C4-2B (cell line): ENCODE data around the gene BANK1.

Experiments
- ZFX ChIP-seq: fragments of 450-650 bp; IDR thresholded peaks from 2 replicates; pipeline ENCODE4 v1.6.1; 2017
- TF ChIP-seq, protein P1 (sequence below): fragments of 450-650 bp; conservative IDR thresholded peaks from 2 replicates; pipeline ENCODE4 v1.5.1; 2017; ENCODE audit warnings: mild to moderate bottlenecking

DNA sequence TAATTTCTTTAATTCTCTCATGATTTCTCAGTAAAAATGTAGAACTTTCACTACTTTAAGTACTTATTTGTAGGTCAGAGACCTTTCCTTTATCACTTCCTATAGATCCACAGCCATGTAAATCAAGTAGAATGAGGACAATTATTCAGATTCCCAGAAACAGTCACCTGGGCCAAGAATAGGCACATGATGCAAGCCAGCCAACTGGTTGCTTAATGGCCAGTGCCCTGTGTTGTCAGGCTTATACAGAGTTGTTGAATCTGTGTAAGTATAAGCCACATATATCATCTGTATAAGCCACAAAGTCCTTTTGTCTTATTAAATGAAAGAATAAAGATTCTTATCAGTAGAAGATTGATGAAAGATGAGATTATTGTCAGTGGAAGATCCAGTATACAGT, 5.2 kb downstream of the BANK1 start:
- TF ChIP-seq, protein P1, sequence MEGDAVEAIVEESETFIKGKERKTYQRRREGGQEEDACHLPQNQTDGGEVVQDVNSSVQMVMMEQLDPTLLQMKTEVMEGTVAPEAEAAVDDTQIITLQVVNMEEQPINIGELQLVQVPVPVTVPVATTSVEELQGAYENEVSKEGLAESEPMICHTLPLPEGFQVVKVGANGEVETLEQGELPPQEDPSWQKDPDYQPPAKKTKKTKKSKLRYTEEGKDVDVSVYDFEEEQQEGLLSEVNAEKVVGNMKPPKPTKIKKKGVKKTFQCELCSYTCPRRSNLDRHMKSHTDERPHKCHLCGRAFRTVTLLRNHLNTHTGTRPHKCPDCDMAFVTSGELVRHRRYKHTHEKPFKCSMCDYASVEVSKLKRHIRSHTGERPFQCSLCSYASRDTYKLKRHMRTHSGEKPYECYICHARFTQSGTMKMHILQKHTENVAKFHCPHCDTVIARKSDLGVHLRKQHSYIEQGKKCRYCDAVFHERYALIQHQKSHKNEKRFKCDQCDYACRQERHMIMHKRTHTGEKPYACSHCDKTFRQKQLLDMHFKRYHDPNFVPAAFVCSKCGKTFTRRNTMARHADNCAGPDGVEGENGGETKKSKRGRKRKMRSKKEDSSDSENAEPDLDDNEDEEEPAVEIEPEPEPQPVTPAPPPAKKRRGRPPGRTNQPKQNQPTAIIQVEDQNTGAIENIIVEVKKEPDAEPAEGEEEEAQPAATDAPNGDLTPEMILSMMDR: no peak
- no peak for TF ChIP-seq ZFX
